ENCODE results near the gene GSE1.
A peak's percentile ranks its signal among the peaks of the same experiment; 100 is the strongest.

Gene GSE1

DNA sequence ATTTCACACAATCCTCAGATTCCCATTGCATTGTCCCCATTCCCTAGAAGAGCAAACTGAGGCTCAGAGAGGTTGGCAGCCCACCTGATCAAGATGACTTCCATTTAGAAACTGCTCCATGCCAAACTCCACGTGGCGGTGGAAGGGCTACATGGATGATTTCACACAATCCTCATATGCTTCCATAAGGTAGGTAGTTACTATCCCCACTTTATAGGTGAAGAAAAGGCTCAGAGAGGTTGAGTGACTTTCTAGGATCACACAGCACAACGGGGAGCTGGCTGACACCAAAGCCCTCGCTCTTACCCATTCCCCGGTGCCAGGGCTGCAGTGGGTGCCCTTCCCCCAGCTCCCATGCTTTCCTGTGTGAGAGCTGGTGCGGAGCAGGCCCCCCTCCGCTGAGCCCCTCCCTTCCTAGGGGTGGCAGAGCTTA is 85.4 kb downstream of the GSE1 start:
- H3K4me3 ChIP-seq (ENCODE audit: low read depth, low read length) = no peak overlapping the region
- no peak for DNase-seq (ENCODE audit: low read depth, low spot score)
- TF ChIP-seq, protein P1, sequence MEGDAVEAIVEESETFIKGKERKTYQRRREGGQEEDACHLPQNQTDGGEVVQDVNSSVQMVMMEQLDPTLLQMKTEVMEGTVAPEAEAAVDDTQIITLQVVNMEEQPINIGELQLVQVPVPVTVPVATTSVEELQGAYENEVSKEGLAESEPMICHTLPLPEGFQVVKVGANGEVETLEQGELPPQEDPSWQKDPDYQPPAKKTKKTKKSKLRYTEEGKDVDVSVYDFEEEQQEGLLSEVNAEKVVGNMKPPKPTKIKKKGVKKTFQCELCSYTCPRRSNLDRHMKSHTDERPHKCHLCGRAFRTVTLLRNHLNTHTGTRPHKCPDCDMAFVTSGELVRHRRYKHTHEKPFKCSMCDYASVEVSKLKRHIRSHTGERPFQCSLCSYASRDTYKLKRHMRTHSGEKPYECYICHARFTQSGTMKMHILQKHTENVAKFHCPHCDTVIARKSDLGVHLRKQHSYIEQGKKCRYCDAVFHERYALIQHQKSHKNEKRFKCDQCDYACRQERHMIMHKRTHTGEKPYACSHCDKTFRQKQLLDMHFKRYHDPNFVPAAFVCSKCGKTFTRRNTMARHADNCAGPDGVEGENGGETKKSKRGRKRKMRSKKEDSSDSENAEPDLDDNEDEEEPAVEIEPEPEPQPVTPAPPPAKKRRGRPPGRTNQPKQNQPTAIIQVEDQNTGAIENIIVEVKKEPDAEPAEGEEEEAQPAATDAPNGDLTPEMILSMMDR (IDR thresholded peaks at IDR 0.05; ENCODE audit: low read depth, low read length) = no peak
- in situ Hi-C loops (cut with HindIII; ENCODE audit: low sequenced_read_pairs) = no loop called here

DNA sequence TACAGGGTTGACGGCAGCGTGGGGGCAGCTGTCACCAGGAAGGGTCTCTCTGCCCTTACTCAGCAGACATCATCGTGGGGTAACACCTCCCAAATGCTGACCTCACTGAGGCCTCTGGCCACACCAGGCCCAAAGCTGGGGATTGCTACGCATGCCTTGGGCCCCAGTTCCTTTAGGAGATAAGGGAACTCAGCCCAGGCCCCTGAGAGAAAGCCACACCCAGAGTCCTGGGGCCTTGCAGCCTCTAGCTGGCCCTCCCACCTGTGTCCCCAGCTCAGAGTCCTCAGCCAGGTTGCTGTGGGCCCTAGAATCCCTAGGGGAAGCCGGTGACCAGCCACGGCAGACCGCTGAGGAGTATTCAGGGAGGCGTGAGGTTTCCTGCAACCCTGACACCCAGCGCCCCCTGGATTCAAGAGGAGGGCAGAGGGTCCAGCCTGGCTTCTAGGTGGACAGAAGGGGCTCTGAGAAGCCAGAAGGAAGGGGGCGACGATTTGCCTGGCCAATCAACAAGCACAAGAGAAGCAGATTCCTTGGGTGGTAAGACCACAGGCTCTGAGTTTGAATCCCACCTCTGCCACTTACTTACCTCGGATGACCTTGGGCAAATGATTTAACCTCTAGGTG is 85.9 kb downstream of the GSE1 start:
- no peak for DNase-seq (ENCODE audit: low read depth, low spot score)
- TF ChIP-seq, protein P1 (IDR thresholded peaks at IDR 0.05; ENCODE audit: low read depth, low read length) = no peak
- in situ Hi-C loops (cut with HindIII; ENCODE audit: low sequenced_read_pairs) = no loop called here
- H3K4me3 ChIP-seq (ENCODE audit: low read depth, low read length) = no peak overlapping the region

DNA sequence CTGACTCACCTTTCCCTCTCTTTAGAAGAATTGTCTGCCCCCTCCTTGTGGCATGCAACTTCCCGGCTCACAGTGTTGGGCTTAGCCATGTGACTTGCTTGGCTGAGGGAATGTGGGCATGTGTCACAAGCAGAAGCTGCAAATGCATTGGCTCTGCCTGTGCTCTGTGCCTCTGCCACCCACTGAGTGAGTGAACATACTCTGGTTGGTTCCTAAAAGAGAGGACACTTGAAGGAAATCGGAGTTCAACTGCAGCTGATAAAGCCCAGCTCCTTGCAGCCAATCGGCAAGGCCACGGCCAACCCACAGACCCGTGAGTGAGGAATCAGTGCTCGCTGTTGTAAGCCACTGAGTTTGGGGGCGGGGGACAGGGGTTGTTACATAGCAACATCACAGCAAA is 86.5 kb downstream of the GSE1 start:
- peak; percentile 24 for DNase-seq (ENCODE audit: low read depth, low spot score)
- in situ Hi-C loops (cut with HindIII; ENCODE audit: low sequenced_read_pairs) = no loop called here
- no peak overlapping the region for H3K4me3 ChIP-seq (ENCODE audit: low read depth, low read length)
- TF ChIP-seq, protein P1 (IDR thresholded peaks at IDR 0.05; ENCODE audit: low read depth, low read length) = no peak

DNA sequence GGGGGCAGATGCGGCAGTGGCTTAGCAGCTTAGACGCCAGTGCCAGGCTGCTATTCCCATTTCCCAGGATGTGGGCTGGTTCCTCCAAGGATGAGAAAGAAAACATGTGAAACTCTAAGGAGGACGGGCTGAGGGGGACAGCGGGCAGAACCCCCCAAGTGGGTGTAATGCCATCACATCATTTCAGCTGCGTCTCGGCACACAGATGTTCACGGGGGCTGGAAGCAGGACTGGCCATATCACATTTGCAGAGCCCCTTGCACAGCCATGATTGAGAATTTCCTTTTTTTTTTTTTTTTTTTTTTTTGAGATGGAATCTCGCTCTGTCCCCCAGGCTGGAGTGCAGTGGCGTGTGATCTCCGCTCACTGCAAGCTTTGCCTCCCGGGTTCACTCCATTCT is 90.9 kb downstream of the GSE1 start:
- in situ Hi-C loops (cut with HindIII; ENCODE audit: low sequenced_read_pairs) = no loop called here
- DNase-seq (ENCODE audit: low read depth, low spot score) = no peak
- no peak overlapping the region for H3K4me3 ChIP-seq (ENCODE audit: low read depth, low read length)
- TF ChIP-seq, protein P1 (IDR thresholded peaks at IDR 0.05; ENCODE audit: low read depth, low read length) = no peak

DNA sequence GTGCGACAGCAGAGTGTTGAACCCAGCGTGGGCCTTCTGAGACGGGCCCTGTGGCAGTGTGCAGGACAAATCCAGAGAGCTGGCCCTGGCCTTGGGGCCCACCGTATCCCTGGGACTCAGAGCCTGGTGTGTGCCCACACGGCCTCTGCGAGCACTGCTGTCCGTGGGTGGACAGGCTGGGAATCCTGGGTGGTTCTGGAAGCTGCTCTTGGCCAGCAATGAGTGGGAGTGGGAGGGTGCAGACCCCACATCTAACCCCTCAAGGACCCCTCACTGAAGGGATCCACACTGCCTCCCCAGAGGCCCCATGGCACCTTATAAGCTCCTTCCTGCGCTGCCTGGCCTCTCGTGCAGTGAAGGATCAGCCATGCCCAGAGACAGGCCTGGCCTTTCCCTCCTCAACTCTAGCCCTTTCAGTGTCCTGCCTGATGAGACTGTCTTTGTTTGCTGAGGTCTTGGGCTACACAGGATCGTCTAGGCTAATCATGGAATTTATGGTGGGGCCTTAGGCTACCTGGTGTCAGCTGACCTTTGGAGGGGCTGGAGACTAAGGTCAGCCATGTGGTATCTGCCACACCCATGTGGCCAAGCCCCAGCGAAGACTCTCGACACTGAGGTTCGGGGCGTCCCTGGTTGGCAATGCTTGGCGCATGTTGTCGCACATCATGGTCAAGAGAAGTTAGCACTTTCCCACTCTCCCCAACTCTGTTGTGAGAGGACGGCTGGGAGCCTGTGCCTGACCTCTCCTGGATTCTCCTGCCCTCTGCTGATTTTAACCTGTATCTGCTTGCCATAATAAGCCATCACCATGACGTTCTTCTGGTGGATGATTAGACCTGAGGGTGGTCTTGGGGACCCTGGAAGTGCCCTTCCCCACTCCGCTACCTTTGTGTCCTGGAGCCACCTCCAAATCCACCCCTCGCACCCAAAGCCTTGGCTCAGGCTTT is 92.1 kb downstream of the GSE1 start:
- TF ChIP-seq, protein P1 (IDR thresholded peaks at IDR 0.05; ENCODE audit: low read depth, low read length) = no peak
- in situ Hi-C loops (cut with HindIII; ENCODE audit: low sequenced_read_pairs) = no loop called here
- no peak overlapping the region for H3K4me3 ChIP-seq (ENCODE audit: low read depth, low read length)
- no peak for DNase-seq (ENCODE audit: low read depth, low spot score)

DNA sequence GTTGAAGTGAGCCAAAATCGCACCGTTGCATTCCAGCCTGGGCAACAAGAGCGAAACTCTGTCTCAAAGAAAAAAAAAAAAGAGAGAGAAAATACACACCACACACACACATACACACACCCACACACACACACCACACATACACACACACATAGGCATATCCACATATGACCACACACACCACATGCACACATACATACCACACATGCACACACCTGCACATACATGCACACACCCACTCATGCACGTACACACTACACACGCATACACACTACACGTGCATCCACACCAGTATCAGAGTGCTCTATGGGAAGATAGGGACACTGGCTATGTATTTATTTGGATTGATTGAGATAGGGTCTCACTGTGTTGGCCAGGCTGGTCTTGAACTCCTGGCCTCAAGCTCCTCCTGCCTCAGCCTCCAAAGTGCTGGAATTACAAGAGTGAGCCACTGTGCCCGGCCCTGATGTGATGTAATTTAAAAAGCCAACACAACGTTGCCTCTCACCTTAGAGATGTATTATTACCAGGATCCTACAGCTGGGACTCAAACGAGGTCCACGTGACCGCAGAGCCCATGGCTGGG is 93.4 kb downstream of the GSE1 start:
- DNase-seq (ENCODE audit: low read depth, low spot score) = no peak
- H3K4me3 ChIP-seq (ENCODE audit: low read depth, low read length) = no peak overlapping the region
- in situ Hi-C loops (cut with HindIII; ENCODE audit: low sequenced_read_pairs) = no loop called here
- TF ChIP-seq, protein P1 (IDR thresholded peaks at IDR 0.05; ENCODE audit: low read depth, low read length) = no peak

Data from astrocyte of the spinal cord (primary cell).